C4-2B (cell line): ENCODE measurements around the gene PRDM8.

ENCODE experiments used
- H3K27ac ChIP-seq: fragments of 450-650 bp; 2 replicates; pipeline ENCODE4 v1.5.1; 2017
- CTCF ChIP-seq: fragments of 450-650 bp; conservative IDR thresholded peaks from 2 replicates; pipeline ENCODE4 v1.5.1; 2017; ENCODE audit warnings: mild to moderate bottlenecking
- ZFX ChIP-seq: fragments of 450-650 bp; IDR thresholded peaks from 2 replicates; pipeline ENCODE4 v1.6.1; 2017

PRDM8 gene

GRCh38 chr4:80196259-80196921 lies 913 bp upstream of the PRDM8 start:
- TF ChIP-seq CTCF = no peak
- no peak for TF ChIP-seq ZFX
- no peak overlapping the region for H3K27ac ChIP-seq

DNA sequence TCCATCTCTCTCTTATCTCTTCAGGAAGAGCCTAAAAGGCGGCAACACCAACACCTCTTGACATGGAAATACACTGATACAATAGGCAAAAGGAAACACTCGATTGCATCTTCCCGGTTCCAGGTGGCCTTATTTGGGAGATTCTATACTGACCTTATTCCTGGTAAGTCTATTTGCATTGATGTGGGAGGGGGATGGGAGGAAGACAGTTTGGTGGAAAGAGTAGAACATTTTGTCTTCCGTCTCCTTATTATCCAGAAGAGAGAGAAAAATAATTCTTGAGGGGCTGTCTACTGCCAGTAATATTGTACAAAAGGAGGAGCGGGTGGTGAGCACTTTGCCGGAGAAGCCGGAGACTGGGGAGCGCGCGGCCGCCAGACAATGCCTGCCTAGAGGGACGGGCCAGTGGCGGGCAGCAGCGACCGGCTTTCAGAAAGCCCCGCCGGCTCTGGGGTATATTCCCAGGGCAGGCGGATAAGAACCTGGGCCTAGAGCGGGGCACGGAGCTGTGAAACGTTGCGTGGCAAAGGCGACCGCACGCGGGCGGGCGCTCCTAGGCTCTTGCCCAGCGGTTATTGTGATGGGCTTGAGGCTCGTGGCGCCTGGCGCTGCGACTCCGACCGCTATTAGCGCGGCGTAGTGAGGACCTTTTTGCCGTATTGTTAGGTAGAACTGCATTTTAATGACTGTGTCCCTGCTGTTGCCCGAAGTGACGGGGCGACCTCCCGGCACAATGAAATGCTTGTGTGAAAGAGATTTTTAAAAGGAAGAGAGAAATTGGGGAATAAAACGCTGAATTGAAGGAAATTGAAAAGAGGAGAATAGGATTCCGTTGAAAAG lies 518 bp downstream of the PRDM8 start:
- H3K27ac ChIP-seq = no peak overlapping the region
- TF ChIP-seq CTCF (no peak), ZFX (no peak)

- TF ChIP-seq CTCF (no peak), ZFX (no peak)
- H3K27ac ChIP-seq = no peak overlapping the region
Observed at GRCh38 chr4:80198441-80198837, 1.1 kb downstream of the PRDM8 start.

GRCh38 chr4:80199004-80199560 lies 1.8 kb downstream of the PRDM8 start:
- no peak overlapping the region for H3K27ac ChIP-seq
- TF ChIP-seq CTCF = no peak
- no peak for TF ChIP-seq ZFX

DNA sequence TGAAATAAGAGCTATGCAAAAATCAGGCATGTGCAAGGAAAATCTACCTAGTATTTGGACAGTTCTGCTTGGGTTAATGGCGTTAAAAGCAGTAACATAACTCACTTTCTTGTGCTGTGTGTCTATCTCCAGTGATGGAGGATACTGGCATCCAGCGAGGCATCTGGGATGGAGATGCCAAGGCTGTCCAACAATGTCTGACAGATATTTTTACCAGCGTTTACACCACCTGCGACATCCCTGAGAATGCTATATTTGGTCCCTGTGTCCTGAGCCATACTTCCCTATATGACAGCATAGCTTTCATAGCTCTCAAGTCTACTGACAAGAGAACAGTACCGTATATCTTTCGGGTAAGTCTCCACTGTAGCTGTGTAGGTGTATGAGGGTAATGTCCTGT lies 2.6 kb downstream of the PRDM8 start:
- no peak overlapping the region for H3K27ac ChIP-seq
- TF ChIP-seq ZFX (no peak), CTCF (no peak)

DNA sequence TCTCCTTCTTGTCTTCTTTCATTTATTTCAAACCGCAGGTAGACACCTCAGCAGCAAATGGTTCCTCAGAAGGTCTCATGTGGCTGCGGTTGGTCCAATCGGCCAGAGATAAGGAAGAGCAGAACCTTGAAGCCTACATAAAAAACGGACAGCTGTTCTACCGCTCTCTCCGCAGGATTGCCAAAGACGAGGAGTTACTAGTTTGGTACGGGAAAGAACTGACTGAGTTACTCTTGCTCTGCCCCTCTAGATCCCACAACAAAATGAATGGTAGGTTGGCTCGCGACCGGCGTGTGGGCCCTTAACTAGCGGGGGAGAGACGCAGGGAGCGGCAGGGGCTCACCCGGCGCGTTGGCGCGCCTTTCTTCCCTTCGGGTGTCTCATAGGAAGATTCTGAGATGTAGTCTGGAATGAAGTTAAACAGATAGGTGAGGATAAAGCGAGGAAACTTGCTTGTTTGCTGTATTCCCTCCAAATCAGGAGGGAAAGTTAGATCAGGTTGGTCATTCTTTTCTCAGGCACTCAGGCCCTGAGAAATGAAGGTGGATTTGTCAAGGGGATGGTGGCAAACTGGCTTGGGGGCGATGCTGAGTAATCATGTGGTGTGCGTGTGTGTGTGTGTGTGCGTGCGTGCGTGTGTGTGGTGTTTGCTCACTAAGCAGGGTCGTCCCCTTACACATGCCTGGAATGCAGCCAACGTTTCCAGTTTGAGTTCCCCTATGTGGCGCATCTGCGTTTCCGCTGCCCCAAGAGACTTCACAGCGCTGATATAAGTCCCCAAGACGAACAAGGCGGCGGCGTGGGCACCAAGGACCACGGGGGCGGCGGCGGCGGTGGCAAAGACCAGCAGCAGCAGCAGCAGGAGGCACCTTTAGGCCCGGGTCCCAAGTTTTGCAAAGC lies 4.2 kb downstream of the PRDM8 start:
- no peak overlapping the region; the same call in 1 of the 2 replicates for H3K27ac ChIP-seq
- no peak for TF ChIP-seq CTCF
- TF ChIP-seq ZFX = no peak
